Glomerular visceral epithelial cell (primary cell): ENCODE results near the gene TMPRSS5.
"Not testable (repeated sequence)": the region's sequence is repeated elsewhere in the genome, so short reads cannot be mapped to it uniquely, and the experiment has no call there.

Source experiments
- DNase-seq: peaks from one replicate; pipeline ENCODE4 v3.0.0-alpha.2; 2016; ENCODE audit errors: extremely low spot score

Gene TMPRSS5

DNA sequence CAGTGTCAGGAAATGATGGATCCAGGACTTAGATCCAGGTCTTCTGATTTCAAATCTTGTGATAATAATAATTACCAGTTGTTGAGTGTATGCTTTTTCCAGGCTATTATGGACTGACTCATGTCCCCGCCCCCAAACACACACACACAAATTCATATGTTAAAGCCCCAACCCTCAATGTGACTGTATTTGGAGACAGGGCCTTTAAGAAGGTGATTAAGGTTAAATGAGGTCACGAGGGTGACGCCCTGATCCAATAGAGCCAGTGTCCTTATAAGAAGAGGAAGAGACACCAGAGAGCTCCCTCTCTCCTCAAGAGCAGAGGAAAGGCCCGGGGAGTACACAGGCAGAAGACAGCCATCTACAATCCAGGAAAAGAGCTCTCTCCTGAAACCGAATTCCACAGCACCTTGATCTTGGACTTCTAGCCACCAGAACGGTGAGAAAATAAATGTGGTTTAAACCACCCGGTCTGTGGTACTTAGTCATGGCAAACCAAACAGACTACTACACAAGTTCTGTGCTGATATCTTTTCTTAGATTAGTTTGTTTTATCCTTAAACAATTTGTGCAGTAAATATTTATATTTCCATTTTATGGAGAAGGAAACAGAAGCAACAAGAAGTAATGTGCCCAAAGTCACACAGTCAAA lies 8.2 kb downstream of the TMPRSS5 start:
- peak; percentile 47 for DNase-seq

GRCh38 chr11:113697111-113697510 lies 9.0 kb downstream of the TMPRSS5 start:
- DNase-seq: no peak

- DNase-seq: no peak
These were observed 10.9 kb downstream of the TMPRSS5 start for GRCh38 chr11:113695207-113695606.

- no peak for DNase-seq
These were observed 11.7 kb downstream of the TMPRSS5 start for GRCh38 chr11:113694390-113694789.

DNA sequence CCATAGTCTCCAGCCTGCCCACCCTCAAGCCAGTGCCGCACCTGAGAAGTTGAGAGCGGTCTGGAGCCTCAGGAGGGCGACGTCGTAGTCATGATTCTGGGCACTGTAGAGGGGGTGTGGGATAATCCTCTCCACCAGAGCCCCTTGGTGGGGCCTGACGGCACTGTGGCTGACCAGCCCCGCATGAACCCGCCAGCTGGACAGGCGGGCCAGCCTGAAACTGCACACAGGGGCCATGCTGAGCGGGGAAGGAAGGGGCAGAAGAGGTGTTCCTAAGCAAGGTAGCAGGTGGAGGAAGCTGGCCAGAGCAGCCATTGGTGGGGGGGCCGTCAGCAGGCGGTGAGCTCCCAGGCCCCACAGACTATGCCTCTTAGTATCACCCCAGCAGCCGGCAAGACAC lies 13.1 kb downstream of the TMPRSS5 start:
- no peak for DNase-seq

DNA sequence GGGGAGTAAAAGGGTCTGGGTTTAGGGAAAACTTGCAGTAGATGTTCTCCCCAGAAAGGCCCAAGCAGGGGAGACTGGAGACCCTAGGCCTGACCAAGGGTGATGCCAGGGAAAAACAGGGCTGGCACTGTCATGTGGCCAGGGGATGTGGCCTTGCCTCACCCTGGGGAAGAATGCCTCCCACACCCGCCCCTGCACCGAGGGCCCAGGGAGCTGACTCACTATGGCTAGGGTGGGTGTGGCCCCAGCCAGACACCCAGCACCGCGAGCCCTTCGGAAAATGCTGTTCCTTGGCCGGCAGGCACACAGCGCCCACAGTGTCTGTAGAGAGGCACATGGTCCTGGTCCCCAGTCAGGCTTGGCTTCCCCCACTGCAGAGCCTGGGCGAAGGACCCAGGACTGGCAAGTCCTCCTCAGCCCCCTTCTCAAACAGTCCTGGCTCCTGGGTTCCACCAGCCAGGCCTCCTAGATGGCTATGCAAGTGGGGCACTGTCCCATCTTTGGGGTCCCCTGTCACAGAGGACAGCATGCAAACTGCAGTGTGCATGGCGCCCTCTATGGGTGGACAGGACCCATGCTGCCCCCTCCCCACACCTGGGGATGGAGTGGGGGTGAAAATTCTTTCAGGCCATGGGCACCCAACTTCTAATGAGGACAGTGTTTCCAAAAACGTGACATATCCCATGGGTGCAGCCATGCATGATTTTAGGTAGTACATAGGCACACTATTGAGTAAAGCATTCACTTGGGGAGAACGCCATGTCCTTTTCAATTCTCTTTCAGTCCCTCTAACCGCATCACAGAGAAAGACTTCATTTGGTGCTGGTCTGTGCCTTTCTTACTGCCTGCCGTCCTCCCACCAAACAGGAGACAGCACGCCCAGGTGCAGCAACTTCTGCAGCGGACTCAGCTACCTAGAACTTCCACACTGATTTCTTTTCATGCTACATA lies 15.2 kb downstream of the TMPRSS5 start:
- peak; percentile 85 for DNase-seq

GRCh38 chr11:113689768-113690618 lies 16.1 kb downstream of the TMPRSS5 start:
- no peak for DNase-seq

GRCh38 chr11:113685654-113686359 lies 20.3 kb downstream of the TMPRSS5 start:
- no peak for DNase-seq

DNA sequence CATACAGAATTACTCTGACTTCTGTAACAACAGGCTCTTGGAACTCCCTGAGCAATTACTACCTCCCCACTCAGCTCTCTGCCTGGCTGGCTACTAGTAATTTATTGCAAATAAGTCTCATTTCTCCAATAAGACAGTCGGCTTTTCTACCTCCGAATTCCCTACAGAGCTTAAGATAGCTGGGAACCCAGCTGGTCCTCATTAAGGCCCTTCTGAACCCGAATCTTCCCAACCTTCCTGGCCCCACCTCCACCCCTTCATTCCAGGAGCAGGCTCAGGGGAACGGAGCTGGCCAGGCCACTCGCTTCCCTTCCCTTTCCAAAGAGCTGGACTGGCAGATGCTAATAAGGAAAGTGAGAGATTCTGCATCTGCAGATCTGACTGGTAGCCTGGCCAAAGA lies 21.6 kb downstream of the TMPRSS5 start:
- no peak for DNase-seq

GRCh38 chr11:113683481-113684046 lies 22.5 kb downstream of the TMPRSS5 start:
- no peak for DNase-seq

DNA sequence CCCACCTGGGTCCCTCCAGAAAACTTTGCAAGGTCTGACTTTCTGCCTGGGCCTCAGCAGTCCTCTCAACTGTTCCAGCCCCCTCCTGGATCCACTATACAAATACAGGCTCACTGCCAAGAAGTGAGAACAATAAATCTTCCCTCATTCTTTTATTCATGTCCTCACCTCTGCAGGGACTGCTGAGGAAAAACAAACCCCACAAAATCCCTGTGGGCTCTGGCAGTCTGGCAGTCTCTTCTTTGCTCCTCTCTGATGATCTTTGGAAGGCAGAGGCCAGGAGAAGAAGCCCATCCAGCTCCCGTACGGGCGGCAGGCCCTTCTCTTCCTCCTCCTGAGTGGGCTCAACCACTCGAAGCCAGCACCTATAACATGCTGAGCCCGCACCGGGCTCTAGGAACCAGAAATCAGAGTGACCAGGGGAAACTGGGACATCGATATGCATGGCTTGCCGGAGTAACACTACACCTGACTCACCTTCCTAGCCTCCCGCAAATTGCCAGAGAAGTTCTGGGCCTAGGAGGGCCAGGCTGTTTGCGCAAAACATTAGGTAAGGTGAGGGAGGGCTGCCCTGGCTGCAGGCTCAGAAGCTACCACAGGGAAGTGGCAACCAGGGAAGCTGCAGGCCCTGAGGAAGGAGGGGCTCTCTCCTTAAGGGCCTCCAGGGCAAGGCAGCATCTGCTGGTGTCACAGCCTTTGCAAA lies 24.2 kb downstream of the TMPRSS5 start:
- peak; percentile 48 for DNase-seq

DNA sequence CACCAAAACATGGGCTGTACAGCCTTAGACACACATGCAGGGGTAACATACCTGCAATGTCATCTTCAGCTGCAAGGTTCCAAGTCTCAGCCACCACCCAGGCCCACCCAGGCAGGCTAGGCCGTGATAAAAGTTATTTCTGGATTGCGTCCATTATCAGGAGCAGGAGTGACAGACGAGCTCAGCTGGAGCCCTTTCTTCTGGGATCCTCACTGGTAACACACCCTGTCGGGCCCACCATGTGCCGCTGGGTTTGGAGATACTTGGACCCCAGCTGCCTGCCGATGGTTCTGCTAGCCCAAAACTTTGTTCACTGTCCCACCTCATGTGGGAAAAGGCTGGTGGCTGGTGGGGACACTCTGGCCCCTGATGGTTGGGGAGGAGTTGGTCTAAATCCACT lies 24.8 kb downstream of the TMPRSS5 start:
- DNase-seq: no peak

- no peak for DNase-seq
These were observed 28.4 kb downstream of the TMPRSS5 start for GRCh38 chr11:113677685-113678084.

DNA sequence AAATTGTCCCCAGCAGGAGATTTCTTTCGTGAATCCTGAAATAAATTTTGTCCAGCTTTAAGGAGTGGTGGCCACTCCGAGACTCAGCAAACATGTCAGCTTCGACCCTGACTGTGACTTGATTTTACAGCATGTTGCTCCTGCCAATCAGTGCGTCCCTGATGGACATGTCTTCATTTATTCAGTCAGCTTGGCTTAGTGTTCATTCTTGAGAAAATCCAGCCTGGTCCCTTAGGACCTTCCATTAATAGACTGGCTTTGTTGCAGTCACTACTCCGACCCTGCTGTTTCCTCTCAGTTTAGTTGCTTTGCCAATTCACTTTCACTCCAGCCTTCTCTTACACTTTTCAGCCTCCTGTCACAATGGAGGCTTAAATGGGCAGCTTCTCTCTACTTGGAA lies 30.5 kb downstream of the TMPRSS5 start:
- no peak for DNase-seq

DNA sequence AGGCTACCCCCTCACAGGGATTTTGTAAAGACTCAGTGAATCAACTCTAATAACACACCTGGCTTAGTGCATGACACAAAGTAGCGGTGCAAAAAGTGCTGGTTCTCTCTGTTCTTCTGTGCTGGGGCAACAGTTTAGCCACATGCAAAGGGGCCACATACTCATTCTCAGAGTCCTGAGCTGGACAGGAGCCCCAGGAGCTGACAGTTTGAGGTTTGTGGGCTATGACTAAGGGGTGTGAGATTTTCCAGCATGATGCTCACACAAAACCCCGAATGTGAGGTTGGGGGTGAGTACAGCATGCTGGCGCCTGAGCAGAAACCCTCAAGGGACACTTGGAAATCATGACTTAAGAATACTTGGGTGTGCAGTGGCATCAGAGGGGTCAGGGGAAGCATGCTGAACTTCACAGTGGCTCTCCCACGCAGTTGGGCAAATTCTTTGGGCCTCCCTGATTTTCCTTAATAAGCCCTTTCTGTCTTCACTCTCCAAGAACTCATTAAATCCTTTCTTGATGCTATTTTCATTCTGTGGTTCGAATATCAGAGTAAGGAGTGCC lies 31.0 kb downstream of the TMPRSS5 start:
- peak; percentile 95 for DNase-seq

- no peak for DNase-seq
These were observed 31.8 kb downstream of the TMPRSS5 start for GRCh38 chr11:113674397-113674685.

- DNase-seq: peak; percentile 24
These were observed 32.3 kb downstream of the TMPRSS5 start for GRCh38 chr11:113673550-113674396.

DNA sequence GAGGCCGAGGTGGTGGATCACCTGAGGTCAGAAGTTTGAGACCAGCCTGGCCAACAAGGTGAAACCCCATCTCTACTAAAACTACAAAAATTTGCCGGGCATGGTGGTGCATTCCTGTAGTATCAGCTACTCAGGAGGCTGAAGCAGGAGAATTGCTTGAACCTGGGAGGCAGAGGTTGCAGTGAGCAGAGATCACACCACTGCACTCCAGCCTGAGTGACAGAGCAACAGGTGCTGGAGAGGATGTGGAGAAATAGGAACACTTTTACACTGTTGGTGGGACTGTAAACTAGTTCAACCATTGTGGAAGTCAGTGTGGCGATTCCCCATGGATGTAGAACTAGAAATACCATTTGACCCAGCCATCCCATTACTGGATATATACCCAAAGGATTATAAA lies 34.2 kb downstream of the TMPRSS5 start:
- not testable (repeated sequence) for DNase-seq

GRCh38 chr11:113670831-113671215 lies 35.3 kb downstream of the TMPRSS5 start:
- DNase-seq: no peak
